GM18951 (cell line): ENCODE measurements around the gene KCNMA1.
"Not testable (repeated sequence)": the region's sequence is repeated elsewhere in the genome, so short reads cannot be mapped to it uniquely, and the experiment has no call there.

Experiments used
- POLR2A ChIP-seq: IDR thresholded peaks from 4 replicates; pipeline ENCODE4 v1.6.1; 2011; ENCODE audit warnings: mild to moderate bottlenecking; ENCODE audit not compliant: insufficient read length, insufficient read depth; ENCODE audit errors: extremely low read depth
- in situ Hi-C: fragments of 300-500 bp; cut with MboI; formaldehyde crosslinking; loops from one replicate; pipeline ENCODE4 v1.12.0; 2022; ENCODE audit warnings: low sequenced_read_pairs, mixed read lengths, inconsistent platforms; ENCODE audit not compliant: unreplicated experiment

KCNMA1 gene

DNA sequence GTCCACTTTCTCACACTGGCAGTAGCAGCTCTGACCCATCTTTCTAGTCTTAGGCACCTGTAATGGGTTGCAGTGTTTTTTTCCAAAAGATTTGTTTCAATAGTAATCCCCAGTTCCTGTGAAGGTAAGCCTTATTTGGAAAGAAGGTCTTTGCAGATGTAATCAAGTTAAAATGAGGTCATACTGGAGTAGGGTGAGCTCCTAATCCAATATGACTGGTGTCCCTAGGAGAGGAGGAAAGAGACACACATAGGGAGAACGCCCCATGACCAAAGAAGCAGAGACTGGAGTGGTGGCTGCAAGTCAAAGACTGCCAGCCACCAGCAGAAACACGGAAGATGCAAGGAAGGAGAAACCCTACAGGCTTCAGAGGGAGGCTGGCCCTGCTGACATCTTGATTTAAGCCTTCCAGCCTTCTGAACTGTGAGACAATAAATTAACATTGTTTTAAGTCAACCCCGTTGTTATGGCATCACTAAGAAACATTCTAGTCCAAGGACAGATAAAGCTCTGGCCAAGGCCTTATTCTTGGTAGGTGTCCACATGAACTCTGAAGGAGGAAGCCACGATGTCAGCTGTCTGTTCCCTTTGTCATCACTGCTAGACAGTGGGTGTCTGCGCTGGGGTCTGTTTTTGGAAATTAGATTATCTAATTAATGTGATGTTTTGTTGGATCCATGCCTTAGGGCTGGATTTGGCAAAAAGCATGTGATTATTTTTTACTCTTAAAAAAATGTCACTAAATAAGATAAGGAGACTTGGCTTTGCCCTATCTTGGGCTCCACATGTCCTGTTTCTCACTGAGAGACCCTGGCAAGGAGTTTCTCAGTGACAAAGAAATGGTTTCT lies 214.9 kb downstream of the KCNMA1 start:
- in situ Hi-C loops: no loop called here
- TF ChIP-seq POLR2A: no peak

DNA sequence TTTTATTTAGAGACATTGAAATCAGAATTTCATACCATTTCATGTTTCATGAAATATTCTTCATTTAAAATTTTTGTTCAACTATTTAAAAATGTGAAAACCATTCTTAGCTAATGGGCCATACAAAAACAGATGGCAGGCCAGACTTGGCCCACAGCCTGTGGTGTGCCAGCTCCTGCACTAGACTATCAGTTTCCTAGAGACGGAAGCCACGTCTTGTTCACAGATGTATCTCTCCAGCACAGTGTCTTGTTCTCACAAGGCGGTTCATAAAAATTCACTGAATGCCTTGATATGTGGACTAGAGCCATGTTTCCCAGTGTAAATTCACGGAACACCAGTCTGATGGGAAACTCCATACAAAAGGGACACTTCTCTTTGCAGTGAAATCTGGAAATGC lies 216.0 kb downstream of the KCNMA1 start:
- in situ Hi-C loops: no loop called here
- TF ChIP-seq POLR2A: no peak

DNA sequence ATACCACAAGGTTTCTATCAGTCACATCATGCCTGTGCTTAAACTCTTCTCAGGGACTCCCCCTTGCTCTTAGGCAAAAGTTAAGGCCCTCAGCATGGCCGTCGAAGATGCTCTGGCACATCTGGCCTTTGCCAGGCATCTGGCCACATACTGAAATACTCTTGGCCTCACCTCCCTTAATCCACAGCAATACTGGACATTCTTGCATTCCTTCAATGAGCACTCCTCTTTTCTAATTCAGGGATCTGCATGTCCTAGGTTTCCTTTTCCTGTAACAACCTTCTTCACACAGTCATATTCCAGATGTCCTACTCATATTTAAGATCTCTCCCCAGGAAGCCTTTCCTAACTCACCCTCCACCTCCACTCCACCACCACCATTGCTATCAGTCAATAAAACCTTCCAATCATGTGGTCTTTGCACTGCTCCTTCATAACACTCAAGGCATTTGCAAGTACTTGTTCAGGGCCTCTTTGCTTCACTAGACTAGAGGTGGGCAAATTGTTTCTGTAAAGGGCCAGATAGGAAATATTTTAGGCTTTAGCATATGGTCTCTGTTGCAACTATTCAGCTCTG lies 216.6 kb downstream of the KCNMA1 start:
- in situ Hi-C loops: no loop called here
- TF ChIP-seq POLR2A: no peak

DNA sequence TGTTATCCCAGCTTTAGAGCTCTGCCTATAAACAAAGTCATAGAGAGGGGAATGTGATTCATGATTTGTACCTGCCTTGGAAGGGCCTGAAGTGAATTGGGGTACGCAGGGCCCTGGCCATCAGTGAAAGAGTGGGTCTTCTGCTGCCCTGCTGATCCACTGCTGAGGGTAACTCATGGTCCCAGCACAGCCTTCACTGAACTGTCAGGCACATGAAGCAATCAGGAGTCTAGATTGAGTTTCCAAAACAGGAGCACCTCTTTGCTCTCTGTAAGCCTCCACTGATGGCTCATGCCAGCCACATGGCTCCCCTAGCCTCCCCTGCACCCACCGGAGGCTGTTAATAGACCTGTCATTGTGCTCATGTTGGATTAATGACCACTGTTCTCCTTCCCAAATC lies 217.6 kb downstream of the KCNMA1 start:
- no peak for TF ChIP-seq POLR2A
- in situ Hi-C loops: no loop called here

DNA sequence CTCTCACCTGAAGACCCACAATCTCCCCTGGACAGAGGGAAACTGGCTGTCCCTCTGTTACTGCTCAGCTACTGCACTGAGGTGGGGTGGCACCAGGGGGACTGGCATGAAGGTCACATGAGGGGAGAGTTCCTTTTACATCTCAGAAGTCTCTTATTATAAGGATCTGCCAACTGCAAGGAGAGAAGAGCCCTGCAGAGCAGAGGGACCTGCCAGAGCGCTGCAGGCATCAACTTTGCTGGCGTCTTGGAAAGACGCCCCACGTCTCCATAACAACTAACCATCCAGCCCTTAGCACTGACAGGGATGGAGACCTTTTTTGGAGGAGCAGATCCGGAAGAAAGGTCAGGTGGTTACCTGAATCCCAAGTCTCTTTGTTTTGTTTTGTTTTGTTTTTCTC lies 218.6 kb downstream of the KCNMA1 start:
- no peak for TF ChIP-seq POLR2A
- in situ Hi-C loops: no loop called here

DNA sequence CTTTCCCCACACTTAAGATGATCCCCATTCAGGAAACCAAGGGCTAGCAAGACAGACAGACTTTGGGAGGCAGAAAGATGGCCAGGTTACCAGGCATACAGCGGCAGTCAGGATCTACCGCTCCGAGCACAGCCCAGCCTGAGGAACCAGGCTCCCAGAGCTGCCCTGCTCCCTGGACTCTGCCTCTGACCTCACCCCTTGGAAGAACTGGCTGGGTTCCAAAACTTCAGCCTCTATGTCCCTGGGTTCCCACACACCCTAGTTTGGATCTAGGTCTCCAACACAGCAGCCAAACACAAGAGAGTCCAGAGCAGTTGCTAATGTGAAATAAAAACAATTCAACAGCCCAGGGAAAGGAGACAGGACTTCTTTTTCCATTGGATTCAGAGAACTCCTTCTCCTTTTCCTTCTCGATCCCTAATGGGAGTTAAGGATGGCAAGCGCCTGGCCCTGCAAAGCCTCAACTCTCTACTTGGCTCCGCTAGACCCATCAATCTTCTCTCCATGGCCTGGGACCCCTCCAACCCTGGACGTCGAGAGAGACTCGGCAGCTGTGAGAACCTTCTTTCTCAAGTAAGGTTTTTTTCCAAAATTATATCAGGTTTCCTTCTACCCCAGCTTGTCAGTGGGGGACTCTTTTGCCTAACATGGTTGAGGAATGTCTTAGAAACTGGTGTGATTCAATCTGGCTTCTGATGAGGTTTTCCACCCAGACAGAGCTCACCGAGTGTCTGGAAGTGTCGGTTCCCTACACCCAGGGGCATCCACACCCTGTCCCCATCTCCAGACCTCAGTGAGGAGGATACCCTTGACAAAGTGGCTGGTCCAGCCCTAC lies 219.6 kb downstream of the KCNMA1 start:
- in situ Hi-C loops: no loop called here
- TF ChIP-seq POLR2A: no peak

DNA sequence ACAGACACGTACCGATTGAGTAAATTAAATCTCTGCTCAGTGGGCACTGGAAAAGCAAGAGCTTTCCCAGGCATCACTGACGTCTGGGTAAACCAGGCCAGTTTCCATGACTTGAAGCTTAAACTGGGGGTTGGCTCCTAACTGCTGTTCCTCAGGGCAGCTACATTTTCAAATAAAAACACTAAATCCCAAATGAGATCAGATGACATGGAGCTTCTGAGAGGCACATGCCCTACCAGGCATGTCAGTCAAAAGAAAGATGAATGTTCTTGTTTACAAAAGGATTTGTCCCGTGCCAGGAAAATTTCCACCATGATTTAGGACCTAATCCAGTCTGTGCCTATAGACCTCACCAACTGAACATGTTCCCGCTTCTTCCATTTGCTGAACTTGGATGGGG lies 220.2 kb downstream of the KCNMA1 start:
- TF ChIP-seq POLR2A: no peak
- in situ Hi-C loops: no loop called here

DNA sequence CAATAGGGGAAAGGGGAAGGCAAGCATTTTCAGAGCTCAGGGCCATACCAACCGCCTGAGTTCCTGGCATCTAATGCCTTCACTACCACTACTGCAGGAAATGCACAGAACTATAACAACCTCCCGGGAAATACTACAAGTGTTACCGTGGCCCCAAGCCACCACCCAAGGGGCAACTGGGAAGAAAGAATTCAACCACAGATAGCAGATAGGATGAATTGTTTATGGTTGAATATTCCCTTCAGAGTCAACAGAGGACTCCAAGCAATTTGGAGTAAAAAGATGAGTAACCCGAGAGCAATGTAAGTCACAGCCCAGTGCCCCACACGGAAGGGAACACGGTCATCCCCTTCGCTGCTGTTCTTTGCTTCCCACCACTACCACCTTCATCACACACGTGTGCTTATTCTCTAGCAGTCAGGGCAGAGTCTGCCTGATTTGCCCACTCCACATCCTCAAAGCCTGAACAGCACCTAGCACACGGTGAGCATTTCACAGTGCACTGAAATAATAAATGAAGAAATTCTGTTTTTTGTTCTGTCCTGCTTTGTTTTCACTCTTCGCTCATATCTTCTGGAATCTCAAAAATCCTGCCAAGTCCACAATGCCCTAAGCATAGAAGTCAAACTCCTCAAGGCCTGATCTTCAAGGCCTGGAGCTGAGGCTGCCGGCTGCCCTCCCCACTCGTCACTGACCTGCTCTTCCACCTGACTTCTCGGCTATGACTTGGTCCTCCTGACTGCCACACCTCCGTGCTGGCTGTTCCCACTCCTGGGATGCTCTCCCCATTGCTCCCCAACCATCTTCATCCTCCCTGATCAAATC lies 221.1 kb downstream of the KCNMA1 start:
- no peak for TF ChIP-seq POLR2A
- in situ Hi-C loops: no loop called here

DNA sequence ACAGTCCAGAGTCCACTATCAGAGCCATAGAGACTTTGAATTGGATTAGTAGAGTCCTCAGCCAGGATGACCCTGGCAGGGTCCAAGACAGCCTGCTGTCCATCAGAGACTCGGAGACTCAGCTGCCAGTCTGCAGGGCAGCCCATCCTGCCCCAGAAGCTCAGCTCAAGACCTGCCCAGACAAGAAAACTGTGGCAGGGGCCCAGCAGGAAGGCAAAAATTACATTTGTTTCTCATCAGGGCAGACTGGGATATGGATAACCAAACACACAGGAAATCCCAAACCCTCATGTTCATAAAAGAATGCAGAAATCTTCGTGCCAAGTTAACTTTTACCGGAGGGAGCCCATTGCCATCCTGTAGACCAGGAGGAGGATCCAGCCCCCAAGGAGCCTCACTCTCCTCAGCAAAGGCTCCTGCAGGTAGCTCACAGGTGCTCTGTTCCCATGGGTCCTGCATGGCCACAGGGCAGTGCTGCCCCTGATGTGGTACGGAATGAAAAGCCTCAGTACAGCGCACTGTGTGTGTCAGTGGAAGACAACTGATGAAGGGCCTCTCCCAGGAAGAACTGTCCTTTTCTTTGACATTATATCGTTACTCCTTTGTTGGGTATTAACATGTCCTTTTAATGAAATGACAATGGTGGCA lies 222.2 kb downstream of the KCNMA1 start:
- TF ChIP-seq POLR2A: no peak
- in situ Hi-C loops: no loop called here

DNA sequence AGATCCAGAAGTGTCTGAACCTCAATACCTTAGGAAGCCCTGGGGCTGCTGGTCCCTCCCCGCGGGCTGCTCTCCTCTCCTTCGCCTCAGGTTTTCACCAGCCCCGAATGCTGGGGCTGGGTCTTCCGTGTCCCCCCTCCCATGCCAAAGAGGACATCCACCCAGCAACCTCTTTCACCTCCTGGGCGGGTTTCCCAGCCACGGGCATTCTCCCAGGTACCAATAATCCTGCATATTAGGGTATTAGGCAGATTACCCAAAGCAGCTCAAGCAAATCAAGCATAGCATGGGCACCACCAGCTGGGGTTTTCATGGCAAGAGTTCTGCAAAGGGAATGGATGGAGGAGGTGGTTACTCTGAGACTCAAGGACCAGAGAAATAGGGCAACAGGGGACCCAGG lies 224.4 kb downstream of the KCNMA1 start:
- in situ Hi-C loops: no loop called here

DNA sequence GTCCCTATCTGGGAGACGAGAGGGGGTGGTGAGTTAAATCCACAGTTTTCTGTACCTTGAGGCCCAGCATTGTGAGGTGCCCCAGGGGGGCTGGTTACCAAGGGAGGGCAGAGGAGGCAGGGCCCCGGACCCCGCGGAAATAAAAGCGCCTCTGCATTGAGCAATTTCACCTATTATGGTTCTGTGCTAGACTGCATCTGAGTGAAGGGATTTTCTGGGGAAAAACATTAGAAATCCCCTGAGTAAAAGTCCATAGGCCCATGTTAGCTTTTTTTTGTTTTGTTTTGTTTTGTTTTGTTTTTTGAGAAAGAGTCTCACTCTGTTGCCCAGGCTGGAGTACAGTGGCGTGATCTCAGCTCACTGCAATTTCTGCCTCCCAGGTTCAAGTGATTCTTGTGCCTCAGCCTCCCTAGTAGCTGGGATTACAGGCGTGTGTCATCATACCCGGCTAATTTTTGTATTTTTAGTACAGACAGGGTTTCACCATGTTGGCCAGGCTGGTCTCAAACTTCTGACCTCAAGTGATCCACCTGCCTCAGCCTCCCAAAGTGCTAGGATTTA lies 225.0 kb downstream of the KCNMA1 start:
- in situ Hi-C loops: not testable (repeated sequence)

More for the DNA sequence above, 224.4 kb downstream of the KCNMA1 start:
- TF ChIP-seq POLR2A: no peak

DNA sequence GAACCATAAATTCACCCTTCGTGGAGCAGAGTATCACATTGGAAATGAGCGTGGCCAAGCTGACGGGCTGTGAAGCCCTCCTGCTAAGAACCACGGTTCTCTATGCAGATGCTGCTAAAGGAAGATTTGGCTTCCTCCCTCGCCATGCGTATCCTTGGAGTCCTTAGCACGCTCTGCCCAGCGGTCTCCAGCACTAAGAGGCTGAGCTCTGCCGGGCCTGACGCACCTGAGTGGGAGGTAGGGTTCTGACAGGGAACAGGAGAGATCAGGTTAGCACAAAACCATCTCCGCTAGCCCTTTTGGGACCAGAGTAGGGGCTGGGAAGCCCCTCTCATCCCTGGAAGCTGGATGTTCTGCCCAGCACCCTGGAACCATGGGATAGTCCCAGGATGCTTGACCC lies 225.8 kb downstream of the KCNMA1 start:
- no peak for TF ChIP-seq POLR2A
- in situ Hi-C loops: no loop called here
